Activated CD4-positive, alpha-beta memory T cell treated with anti-CD3 and anti-CD28 coated beads for 36 hours (primary cell): Measurements from ENCODE around the gene EML5. TPM values are rescaled to one million over a fixed set of nuclear protein-coding genes. Genes with fewer than 3 reads are reported as not detected.
A peak's percentile ranks its signal among the peaks of the same experiment; 100 is the strongest.
"Not testable (repeated sequence)": the region's sequence is repeated elsewhere in the genome, so short reads cannot be mapped to it uniquely, and the experiment has no call there.

Experiments
- CTCF ChIA-PET: fragments of 350-600 bp; sonication (Branson Sonifier 250); formaldehyde crosslinking; loops from one replicate; lab custom pipeline; 2021; ENCODE audit warnings: antibody characterized with exemption, inconsistent platforms; lab: Charles Lee
- POLR2A ChIA-PET: fragments of 350-600 bp; sonication (Branson Sonifier 250); formaldehyde crosslinking; loops from one replicate; lab custom pipeline; 2021; ENCODE audit warnings: antibody characterized with exemption; lab: Charles Lee
- DNase-seq: peaks from one replicate; pipeline ENCODE4 v3.0.0-alpha.2; 2020
- H3K27ac Mint-ChIP-seq: one replicate; pipeline ENCODE4 v1.8.0; 2021; ENCODE audit warnings: mixed read lengths
- H3K27me3 Mint-ChIP-seq: one replicate; pipeline ENCODE4 v1.8.0; 2021; ENCODE audit warnings: mixed read lengths
- H3K36me3 Mint-ChIP-seq: one replicate; pipeline ENCODE4 v1.8.0; 2021; ENCODE audit warnings: mixed read lengths
- H3K4me1 Mint-ChIP-seq: one replicate; pipeline ENCODE4 v1.8.0; 2021; ENCODE audit warnings: low read depth, mixed read lengths
- H3K4me3 Mint-ChIP-seq: one replicate; pipeline ENCODE4 v1.8.0; 2021; ENCODE audit warnings: mild to moderate bottlenecking, mixed read lengths
- H3K9me3 Mint-ChIP-seq: one replicate; pipeline ENCODE4 v1.8.0; 2021; ENCODE audit warnings: mixed read lengths
- intact Hi-C: fragments of 100-400 bp; cut with micrococcal nuclease; formaldehyde crosslinking; loops from one replicate; pipeline ENCODE4 v1.15.1; 2023
- total RNA-seq, 2 experiments: library from RNA; stranded (reverse); gene quantifications; one replicate each; pipeline ENCODE4 v1.2.3, GENCODE V29; 2021

Gene EML5
- total RNA-seq, 2 experiments from 2014 or later: 5.7 to 6.2 TPM

GRCh38 chr14:88825078-88825458 is 32.3 kb upstream of the EML5 start:
- no peak for DNase-seq
- Mint-ChIP-seq H3K9me3 (no peaks in the 10 kb centered on the region), H3K27me3 (no peaks in the 10 kb centered on the region), H3K4me1 (peaks cover 10% of the 10 kb centered on the region), H3K4me3 (peak overlapping the region; percentile 94), H3K36me3 (no peaks in the 10 kb centered on the region), H3K27ac (no peak overlapping the region)
- POLR2A ChIA-PET: interaction anchor here (0.8 to 3.1 kb wide), 4 partner anchors 15 to 156 kb away, joined by 3 to 12 read pairs (median 6); partner anchors contain the start of gene EML5
- CTCF ChIA-PET: interaction anchor here (1.3 to 2.1 kb wide), 3 partner anchors 33 to 261 kb away, joined by 3 to 13 read pairs (median 12); partner anchors contain the start of gene EML5
- intact Hi-C loops: no loop called here

- Mint-ChIP-seq H3K36me3 (no peaks in the 10 kb centered on the region), H3K27me3 (peaks cover 3% of the 10 kb centered on the region), H3K27ac (peak within 1 kb of the TSS; percentile 94), H3K4me1 (peaks cover 10% of the 10 kb centered on the region), H3K4me3 (peak within 1 kb of the TSS; percentile 94), H3K9me3 (no peaks in the 10 kb centered on the region)
- ChIA-PET CTCF (interaction anchor here (0.6 to 2.1 kb wide), 6 partner anchors 32 to 1116 kb away, joined by 3 to 13 read pairs (median 3); partner anchors contain the start of gene EML5), POLR2A (interaction anchor here (0.8 to 3.1 kb wide), 3 partner anchors 31 to 156 kb away, joined by 3 to 12 read pairs (median 8); partner anchors contain the start of gene EML5)
- peak; percentile 87 for DNase-seq
- intact Hi-C loops: loop anchor here (1.0 kb wide), 1 partner anchor 32 kb away; the partner anchor contains the start of gene EML5
Observed at GRCh38 chr14:88824314-88825077, 31.7 kb upstream of the EML5 start, which contains the start of gene TTC8. TSS of gene TTC8 (plus strand) at chr14:88824651. CDS start at chr14:88824708, 57 bp downstream.

GRCh38 chr14:88823968-88824313 is 31.2 kb upstream of the EML5 start:
- DNase-seq: no peak
- H3K4me3 Mint-ChIP-seq: peak overlapping the region; percentile 94
- intact Hi-C loops: loop anchor here (1.0 kb wide), 1 partner anchor 32 kb away; the partner anchor contains the start of gene EML5
- peaks cover 5% of the 10 kb centered on the region for H3K27me3 Mint-ChIP-seq
- H3K9me3 Mint-ChIP-seq: no peaks in the 10 kb centered on the region
- no peaks in the 10 kb centered on the region for H3K36me3 Mint-ChIP-seq
- ChIA-PET POLR2A (interaction anchor here (1.9 to 3.1 kb wide), 2 partner anchors 31 to 33 kb away, joined by 8 to 12 read pairs; partner anchors contain the start of gene EML5), CTCF (interaction anchor here (0.6 to 2.1 kb wide), 5 partner anchors 32 to 1116 kb away, joined by 3 to 13 read pairs (median 3); partner anchors contain the start of gene EML5)
- peak overlapping the region; percentile 94 for H3K27ac Mint-ChIP-seq
- peaks cover 10% of the 10 kb centered on the region for H3K4me1 Mint-ChIP-seq

GRCh38 chr14:88821888-88822287 is 29.1 kb upstream of the EML5 start:
- H3K9me3 Mint-ChIP-seq: no peaks in the 10 kb centered on the region
- H3K27me3 Mint-ChIP-seq: peaks cover 9% of the 10 kb centered on the region
- ChIA-PET POLR2A (no interaction called here), CTCF (no interaction called here)
- intact Hi-C loops: no loop called here
- no peak overlapping the region for H3K4me3 Mint-ChIP-seq
- no peaks in the 10 kb centered on the region for H3K36me3 Mint-ChIP-seq
- DNase-seq: no peak
- H3K27ac Mint-ChIP-seq: no peak overlapping the region
- peaks cover 10% of the 10 kb centered on the region for H3K4me1 Mint-ChIP-seq

GRCh38 chr14:88821378-88821777 is 28.6 kb upstream of the EML5 start:
- CTCF ChIA-PET: no interaction called here
- intact Hi-C loops: no loop called here

GRCh38 chr14:88819674-88820073 is 26.9 kb upstream of the EML5 start:
- H3K36me3 Mint-ChIP-seq, H3K4me1 Mint-ChIP-seq, DNase-seq, POLR2A ChIA-PET, H3K9me3 Mint-ChIP-seq, intact Hi-C loops, H3K4me3 Mint-ChIP-seq, H3K27ac Mint-ChIP-seq: not testable (repeated sequence)
- H3K27me3 Mint-ChIP-seq: peaks cover 13% of the 10 kb centered on the region
- CTCF ChIA-PET: interaction anchor here (1.2 kb wide), 1 partner anchor 27 kb away, joined by 3 read pairs; the partner anchor contains the start of gene EML5

More at GRCh38 chr14:88821378-88821777, 28.6 kb upstream of the EML5 start:
- Mint-ChIP-seq H3K27me3 (peaks cover 9% of the 10 kb centered on the region), H3K27ac (no peak overlapping the region), H3K4me1 (peaks cover 10% of the 10 kb centered on the region), H3K36me3 (no peaks in the 10 kb centered on the region), H3K9me3 (no peaks in the 10 kb centered on the region), H3K4me3 (no peak overlapping the region)
- POLR2A ChIA-PET: no interaction called here
- DNase-seq: no peak

GRCh38 chr14:88818018-88818417 is 25.3 kb upstream of the EML5 start:
- no peak for DNase-seq
- no peak overlapping the region for H3K27ac Mint-ChIP-seq
- ChIA-PET CTCF (no interaction called here), POLR2A (no interaction called here)
- peaks cover 13% of the 10 kb centered on the region for H3K27me3 Mint-ChIP-seq
- H3K9me3 Mint-ChIP-seq: no peaks in the 10 kb centered on the region
- H3K36me3 Mint-ChIP-seq: no peaks in the 10 kb centered on the region
- intact Hi-C loops: no loop called here
- H3K4me1 Mint-ChIP-seq: no peaks in the 10 kb centered on the region
- no peak overlapping the region for H3K4me3 Mint-ChIP-seq

GRCh38 chr14:88815980-88816379 is 23.2 kb upstream of the EML5 start:
- POLR2A ChIA-PET: no interaction called here
- CTCF ChIA-PET: no interaction called here
- no peaks in the 10 kb centered on the region for H3K36me3 Mint-ChIP-seq
- H3K27me3 Mint-ChIP-seq: peaks cover 17% of the 10 kb centered on the region
- H3K27ac Mint-ChIP-seq: no peak overlapping the region
- no peak overlapping the region for H3K4me3 Mint-ChIP-seq
- H3K4me1 Mint-ChIP-seq: no peaks in the 10 kb centered on the region
- no peak for DNase-seq
- no peaks in the 10 kb centered on the region for H3K9me3 Mint-ChIP-seq
- intact Hi-C loops: no loop called here

- Mint-ChIP-seq H3K4me1 (no peaks in the 10 kb centered on the region), H3K27me3 (peaks cover 21% of the 10 kb centered on the region), H3K4me3 (no peak overlapping the region), H3K36me3 (peaks cover 4% of the 10 kb centered on the region), H3K27ac (no peak overlapping the region), H3K9me3 (peaks cover 8% of the 10 kb centered on the region)
- ChIA-PET CTCF (no interaction called here), POLR2A (no interaction called here)
- intact Hi-C loops: no loop called here
- DNase-seq: no peak
Observed at GRCh38 chr14:88808359-88808758, 15.6 kb upstream of the EML5 start.

GRCh38 chr14:88804477-88804876 is 11.7 kb upstream of the EML5 start:
- peaks cover 4% of the 10 kb centered on the region for H3K36me3 Mint-ChIP-seq
- intact Hi-C loops: no loop called here
- ChIA-PET CTCF (no interaction called here), POLR2A (no interaction called here)
- no peak overlapping the region for H3K27ac Mint-ChIP-seq
- no peak overlapping the region for H3K4me3 Mint-ChIP-seq
- H3K9me3 Mint-ChIP-seq: peaks cover 8% of the 10 kb centered on the region
- peaks cover 19% of the 10 kb centered on the region for H3K27me3 Mint-ChIP-seq
- no peak for DNase-seq
- H3K4me1 Mint-ChIP-seq: no peaks in the 10 kb centered on the region

- Mint-ChIP-seq H3K36me3 (peaks cover 4% of the 10 kb centered on the region), H3K9me3 (peaks cover 7% of the 10 kb centered on the region)
- CTCF ChIA-PET: no interaction called here
Observed at GRCh38 chr14:88804035-88804434, 11.3 kb upstream of the EML5 start.

GRCh38 chr14:88802596-88802995 is 9.8 kb upstream of the EML5 start:
- intact Hi-C loops: no loop called here
- Mint-ChIP-seq H3K27ac (no peak overlapping the region), H3K9me3 (no peaks in the 10 kb centered on the region), H3K4me3 (no peak overlapping the region), H3K36me3 (no peaks in the 10 kb centered on the region), H3K27me3 (peaks cover 19% of the 10 kb centered on the region), H3K4me1 (no peaks in the 10 kb centered on the region)
- POLR2A ChIA-PET: no interaction called here
- no peak for DNase-seq
- CTCF ChIA-PET: interaction anchor here (0.5 kb wide), 1 partner anchor 19 kb away, joined by 5 read pairs; no protein-coding TSS in a partner anchor

More at GRCh38 chr14:88804035-88804434, 11.3 kb upstream of the EML5 start:
- peaks cover 19% of the 10 kb centered on the region for H3K27me3 Mint-ChIP-seq
- H3K27ac Mint-ChIP-seq: no peak overlapping the region
- no peaks in the 10 kb centered on the region for H3K4me1 Mint-ChIP-seq
- no peak for DNase-seq
- intact Hi-C loops: no loop called here
- POLR2A ChIA-PET: no interaction called here
- H3K4me3 Mint-ChIP-seq: no peak overlapping the region
